SJSA1 (cell line): ENCODE results near the gene NFATC3. TPM values are rescaled to one million over a fixed set of nuclear protein-coding genes. Genes with fewer than 3 reads are reported as not detected.
A peak's percentile ranks its signal among the peaks of the same experiment; 100 is the strongest.

Experiments
- DNase-seq, 2 experiments: peaks; one replicate each; pipeline ENCODE4 v3.0.0-alpha.2; 2015 to 2020; ENCODE audit warnings: low spot score in 2 of 2, low read depth in 1 of 2
- H3K27ac ChIP-seq: fragments of 250-450 bp; sonication (Bioruptor Pico); 2 replicates; pipeline ENCODE4 v1.5.1; 2020; ENCODE audit warnings: mild to moderate bottlenecking, moderate library complexity
- H3K27me3 ChIP-seq: fragments of 250-450 bp; sonication (Bioruptor Pico); replicated peaks from 2 replicates; pipeline ENCODE4 v1.5.1; 2020; ENCODE audit warnings: mild to moderate bottlenecking, moderate library complexity
- H3K36me3 ChIP-seq: fragments of 250-450 bp; sonication (Bioruptor Pico); 2 replicates; pipeline ENCODE4 v1.5.1; 2020; ENCODE audit warnings: mild to moderate bottlenecking
- H3K4me1 ChIP-seq: fragments of 250-450 bp; sonication (Bioruptor Pico); replicated peaks from 2 replicates; pipeline ENCODE4 v1.6.1; 2021; ENCODE audit warnings: mild to moderate bottlenecking
- H3K4me3 ChIP-seq: fragments of 250-450 bp; sonication (Bioruptor Pico); 2 replicates; pipeline ENCODE4 v1.5.1; 2020; ENCODE audit warnings: mild to moderate bottlenecking
- H3K9me3 ChIP-seq: fragments of 250-450 bp; sonication (Bioruptor Pico); replicated peaks from 2 replicates; pipeline ENCODE4 v1.5.1; 2020; ENCODE audit warnings: mild to moderate bottlenecking
- total RNA-seq: library from RNA; depleted of rRNA; stranded (reverse); fragments of >200 nt; shearing (Covaris generic); gene quantifications from 2 replicates; pipeline ENCODE4 v1.2.3, GENCODE V29; 2014

The NFATC3 gene
- total RNA-seq, 1 experiment from 2014 or later = 33.8 TPM

DNA sequence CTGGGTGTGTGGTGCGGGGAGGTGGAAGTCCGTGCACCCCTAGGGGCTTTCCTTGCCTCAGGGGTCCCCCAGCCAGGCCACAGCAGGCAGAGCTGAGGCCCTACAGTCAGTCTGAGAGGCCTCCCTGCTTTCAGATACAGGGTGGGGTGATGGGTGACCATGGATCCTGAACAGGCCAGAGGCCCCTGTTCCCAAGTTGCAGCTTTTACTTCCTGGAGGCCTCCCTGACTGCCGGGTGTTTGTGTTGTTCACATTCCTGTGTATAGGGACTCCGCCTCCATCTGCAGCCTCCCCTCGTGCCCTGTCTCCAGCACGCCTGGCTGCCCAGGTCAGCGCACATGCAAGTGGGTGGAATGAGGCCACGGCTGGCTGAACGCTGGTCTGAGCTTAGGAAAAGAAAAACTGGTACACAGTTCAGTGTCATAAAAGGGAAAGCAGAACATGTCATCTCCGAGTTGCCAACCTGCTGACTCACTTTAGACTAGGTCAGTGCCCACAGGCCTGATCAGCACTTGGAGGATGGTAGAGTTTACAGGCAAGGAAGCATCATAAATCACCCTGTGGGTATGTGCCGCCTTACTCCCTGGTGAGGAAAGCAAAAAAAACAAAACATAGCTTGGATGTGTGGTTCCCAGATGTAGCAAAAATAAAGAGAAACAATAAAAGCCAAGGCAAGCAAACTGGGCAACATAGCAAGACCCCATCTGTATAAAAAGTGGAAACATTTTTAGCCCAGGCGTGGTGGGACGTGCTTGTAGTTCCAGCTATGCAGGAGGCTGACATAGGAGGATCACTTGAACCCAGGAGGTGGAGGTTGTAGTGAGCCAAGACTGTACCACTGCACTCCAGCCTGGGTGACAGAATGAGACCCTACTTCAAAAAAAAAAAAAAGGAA is 173.0 kb downstream of the NFATC3 start:
- Histone ChIP-seq H3K4me3 (no peak overlapping the region), H3K27me3 (no peaks in the 10 kb centered on the region), H3K27ac (peak overlapping the region; percentile 56), H3K9me3 (no peaks in the 10 kb centered on the region), H3K4me1 (peaks cover 16% of the 10 kb centered on the region), H3K36me3 (peaks cover 50% of the 10 kb centered on the region)
- DNase-seq = peak; percentile 54 to 67

DNA sequence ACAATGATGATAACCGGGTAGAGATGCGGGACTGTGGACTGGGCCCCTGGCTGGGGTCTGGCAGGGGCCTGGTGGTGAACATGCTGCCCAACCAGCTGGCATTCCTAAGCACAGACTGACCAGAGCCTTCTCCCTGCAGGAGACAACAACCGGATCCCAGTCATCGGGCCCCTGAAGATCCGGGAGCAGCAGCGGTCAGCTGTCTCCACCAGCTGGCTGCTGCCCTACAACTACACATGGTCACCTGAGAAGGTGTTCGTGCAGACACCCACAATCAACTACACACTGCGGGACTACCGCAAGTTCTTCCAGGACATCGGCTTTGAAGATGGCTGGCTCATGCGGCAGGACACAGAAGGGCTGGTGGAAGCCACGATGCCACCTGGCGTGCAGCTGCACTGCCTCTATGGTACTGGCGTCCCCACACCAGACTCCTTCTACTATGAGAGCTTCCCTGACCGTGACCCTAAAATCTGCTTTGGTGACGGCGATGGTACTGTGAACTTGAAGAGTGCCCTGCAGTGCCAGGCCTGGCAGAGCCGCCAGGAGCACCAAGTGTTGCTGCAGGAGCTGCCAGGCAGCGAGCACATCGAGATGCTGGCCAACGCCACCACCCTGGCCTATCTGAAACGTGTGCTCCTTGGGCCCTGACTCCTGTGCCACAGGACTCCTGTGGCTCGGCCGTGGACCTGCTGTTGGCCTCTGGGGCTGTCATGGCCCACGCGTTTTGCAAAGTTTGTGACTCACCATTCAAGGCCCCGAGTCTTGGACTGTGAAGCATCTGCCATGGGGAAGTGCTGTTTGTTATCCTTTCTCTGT is 174.0 kb downstream of the NFATC3 start:
- peaks cover 3% of the 10 kb centered on the region; the same call in 1 of the 2 replicates for H3K9me3 ChIP-seq
- peaks cover 54% of the 10 kb centered on the region for H3K36me3 ChIP-seq
- peaks cover 27% of the 10 kb centered on the region for H3K4me1 ChIP-seq
- H3K27me3 ChIP-seq = no peaks in the 10 kb centered on the region
- H3K4me3 ChIP-seq = no peak overlapping the region
- H3K27ac ChIP-seq = no peak overlapping the region
- no peak for DNase-seq

DNA sequence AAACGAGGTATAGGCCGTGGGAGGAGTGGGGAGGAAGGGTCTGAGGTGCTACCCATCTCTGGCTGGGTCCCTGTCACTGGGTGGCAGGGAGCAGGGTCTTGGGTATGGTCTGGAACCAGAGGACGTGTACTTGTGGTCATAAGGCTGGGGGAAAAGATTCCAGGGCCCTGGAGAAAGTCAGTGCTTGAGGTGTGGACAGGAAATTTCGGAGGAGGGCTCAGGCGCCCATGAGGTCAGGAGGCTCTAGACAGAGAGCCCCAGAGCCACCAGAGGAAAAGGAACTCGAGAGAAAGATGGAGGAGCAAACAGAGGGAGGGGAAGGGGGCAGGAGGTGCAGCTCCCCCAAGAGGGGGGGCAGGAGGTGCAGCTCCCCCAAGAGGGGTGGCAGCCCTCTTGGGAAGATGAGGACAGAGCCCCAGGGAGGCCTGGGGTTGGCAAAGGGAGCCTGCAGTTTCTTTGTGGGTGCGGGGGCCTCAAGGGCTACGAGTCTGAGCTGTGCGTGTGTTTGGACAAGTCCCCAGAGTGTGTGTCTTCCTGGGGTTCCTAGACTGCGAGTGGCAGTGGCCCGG is 178.5 kb downstream of the NFATC3 start:
- H3K27ac ChIP-seq = peak overlapping the region; percentile 99
- peaks cover 28% of the 10 kb centered on the region for H3K4me1 ChIP-seq
- H3K4me3 ChIP-seq = peak overlapping the region; percentile 100
- H3K27me3 ChIP-seq = no peaks in the 10 kb centered on the region
- H3K9me3 ChIP-seq = peaks cover 8% of the 10 kb centered on the region
- H3K36me3 ChIP-seq = peaks cover 46% of the 10 kb centered on the region
- no peak for DNase-seq

DNA sequence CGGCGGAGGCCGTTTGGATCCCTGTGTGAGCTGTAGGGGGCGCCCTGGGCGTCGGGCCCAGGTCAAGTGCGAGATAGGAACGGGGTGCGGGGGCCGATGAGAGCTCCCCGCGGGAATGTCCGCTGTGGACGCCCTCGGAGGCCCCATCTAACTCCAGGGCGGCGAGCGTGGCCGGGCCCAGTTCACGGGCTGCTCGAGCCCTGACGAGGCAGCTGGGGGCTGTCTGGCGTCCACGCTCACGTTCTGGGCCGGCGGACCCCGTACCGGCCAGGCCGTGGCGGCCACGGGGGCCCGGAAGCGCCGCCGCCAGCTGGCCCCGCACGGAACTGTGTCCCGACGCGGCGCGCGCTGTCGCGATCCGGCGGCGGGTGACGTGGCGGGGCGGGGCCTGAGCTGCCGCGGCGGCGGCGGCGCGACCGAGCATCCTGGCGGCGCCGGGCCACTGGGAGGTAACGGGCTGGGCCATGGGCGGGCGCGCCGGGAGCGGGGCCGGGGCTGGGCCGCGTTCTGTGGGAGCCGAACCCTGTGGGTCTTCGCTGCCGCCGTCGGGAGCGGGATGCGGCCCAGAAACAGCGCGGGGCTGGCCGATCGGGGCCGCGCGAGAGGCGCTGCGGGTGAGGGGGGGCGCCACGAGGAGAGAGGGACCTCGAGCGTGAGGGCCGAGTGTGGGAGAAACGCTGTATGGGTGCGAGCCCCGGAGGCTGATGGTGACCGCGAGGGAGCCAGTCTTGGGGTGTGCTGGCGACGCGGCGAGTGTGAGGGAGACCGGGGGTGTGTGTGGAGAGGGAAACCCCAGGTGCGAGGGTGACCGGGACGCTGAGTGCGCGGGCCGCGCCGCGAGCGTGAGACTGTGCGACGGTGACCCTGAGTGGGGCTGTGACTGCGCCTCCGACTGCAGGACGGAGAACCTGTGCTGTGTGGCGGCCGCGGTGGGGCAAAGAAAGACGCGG is 179.2 kb downstream of the NFATC3 start, which contains the start of gene SLC7A6:
Gene SLC7A6 (plus strand): TSS at position 399 of the 950 bp plus-strand sequence. CDS start 10,201 bp downstream, outside the sequence.
- Histone ChIP-seq H3K4me3 (peak within 1 kb of the TSS; percentile 100), H3K4me1 (peaks cover 28% of the 10 kb centered on the region), H3K27me3 (no peaks in the 10 kb centered on the region), H3K9me3 (peaks cover 8% of the 10 kb centered on the region), H3K36me3 (peaks cover 47% of the 10 kb centered on the region), H3K27ac (peak within 1 kb of the TSS; percentile 99)
- peak; percentile 81 to 88 for DNase-seq

DNA sequence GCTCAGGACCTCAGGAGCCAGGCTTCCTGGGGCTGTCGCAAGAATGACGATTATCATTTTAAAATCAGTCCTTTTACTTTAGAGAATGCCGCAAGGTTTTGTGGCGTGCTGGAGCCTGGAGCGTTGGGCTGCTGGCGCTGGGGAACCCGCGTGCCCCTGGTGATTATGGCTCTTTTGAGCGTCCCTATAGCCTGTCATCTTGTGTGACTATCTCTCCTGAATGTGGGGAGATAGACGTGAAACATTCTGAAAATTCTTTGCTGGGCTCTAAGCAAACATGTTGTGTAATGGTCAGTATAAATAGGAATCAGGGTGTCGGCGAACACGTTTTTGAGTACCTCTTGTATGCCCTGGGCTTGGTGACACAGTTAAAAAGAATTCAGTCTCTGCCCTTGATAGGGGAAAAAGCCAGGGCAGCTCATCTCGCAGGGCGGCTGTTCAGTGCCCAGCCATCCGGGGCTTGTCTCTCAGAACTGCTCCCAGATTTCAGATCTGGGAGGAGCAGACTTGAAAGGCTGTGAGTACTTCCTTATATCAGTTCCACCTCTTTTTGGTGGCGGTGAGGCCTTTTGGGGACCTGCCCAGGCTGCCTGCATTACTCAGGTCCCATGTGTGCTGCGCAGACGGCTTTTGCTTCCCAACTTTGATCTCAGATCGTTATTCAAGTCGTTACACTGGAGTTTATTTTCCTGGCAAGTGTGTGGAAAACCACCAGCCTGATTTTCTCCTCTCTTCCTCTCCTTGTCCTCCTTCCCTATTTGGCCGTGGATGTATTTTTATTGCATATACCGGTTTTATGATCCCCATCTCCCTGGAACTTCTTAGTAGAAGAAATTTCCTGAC is 180.1 kb downstream of the NFATC3 start:
- Histone ChIP-seq H3K27ac (peak overlapping the region; percentile 99), H3K4me3 (peak overlapping the region; percentile 100)
- DNase-seq = peak; percentile 82 to 85

DNA sequence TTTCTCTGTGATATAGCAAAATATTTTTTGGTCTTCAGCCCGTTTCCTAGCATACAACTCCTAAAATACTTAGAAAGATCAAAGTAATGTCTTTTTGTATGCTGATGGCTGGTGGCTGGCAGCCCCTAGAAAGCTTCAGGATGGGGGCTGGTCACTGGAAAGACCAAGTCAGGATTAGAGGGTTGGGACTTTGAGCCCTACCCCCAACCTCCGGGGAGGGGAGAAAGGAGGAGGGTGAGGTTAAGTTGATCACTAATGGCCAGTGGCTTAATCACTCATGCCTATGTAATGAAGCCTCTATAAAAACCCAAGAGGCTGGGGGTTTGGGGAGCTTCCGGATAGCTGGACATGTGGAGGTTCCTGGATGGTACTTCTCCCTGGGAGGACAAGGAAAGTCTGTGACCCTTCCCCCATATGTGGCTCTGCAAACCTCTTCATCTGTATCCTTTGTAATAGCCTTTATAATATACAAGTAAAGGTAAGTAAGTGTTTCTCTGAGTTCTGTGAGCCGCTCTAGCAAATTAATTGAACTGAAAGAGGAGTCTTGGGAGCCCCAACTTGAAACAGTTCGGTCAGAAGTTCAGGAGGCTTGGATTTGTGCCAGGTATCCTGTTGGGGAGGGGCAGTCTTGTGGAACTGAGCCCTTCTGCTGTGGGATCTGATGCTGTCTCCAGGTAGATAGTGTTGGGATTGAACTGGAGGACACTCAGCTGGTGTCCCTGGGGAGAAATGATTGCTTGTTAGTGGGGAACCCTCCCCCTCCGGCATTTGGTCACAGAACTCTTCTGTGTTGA is 182.6 kb downstream of the NFATC3 start:
- peaks cover 59% of the 10 kb centered on the region for H3K36me3 ChIP-seq
- H3K27ac ChIP-seq = no peak overlapping the region
- H3K9me3 ChIP-seq = peaks cover 8% of the 10 kb centered on the region
- no peak overlapping the region for H3K4me3 ChIP-seq
- no peaks in the 10 kb centered on the region for H3K27me3 ChIP-seq
- H3K4me1 ChIP-seq = peaks cover 28% of the 10 kb centered on the region
- no peak for DNase-seq

More for the DNA sequence above, 180.1 kb downstream of the NFATC3 start:
- H3K27me3 ChIP-seq = no peaks in the 10 kb centered on the region
- H3K36me3 ChIP-seq = peaks cover 41% of the 10 kb centered on the region
- peaks cover 28% of the 10 kb centered on the region for H3K4me1 ChIP-seq
- peaks cover 8% of the 10 kb centered on the region for H3K9me3 ChIP-seq

DNA sequence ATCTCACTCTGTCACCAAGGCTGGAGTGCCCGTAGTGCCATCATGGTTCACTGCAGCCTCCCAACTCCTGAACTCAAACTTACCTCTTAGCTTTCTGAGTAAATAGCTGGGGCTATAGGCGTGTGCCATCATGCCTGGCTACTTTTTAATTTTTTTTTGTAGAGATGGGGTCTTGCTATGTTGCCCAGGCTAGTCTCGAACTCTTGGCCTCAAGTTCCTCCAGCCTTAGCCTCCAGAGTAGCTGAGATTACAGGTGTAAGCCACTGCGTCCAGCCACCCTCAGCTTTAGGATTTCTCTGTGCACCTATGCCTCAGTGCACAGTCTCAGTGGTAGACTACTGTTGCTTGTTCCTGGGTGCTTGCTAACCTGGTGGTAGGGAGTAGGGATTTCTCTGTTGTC is 184.6 kb downstream of the NFATC3 start:
- Histone ChIP-seq H3K27me3 (no peaks in the 10 kb centered on the region), H3K27ac (no peak overlapping the region), H3K36me3 (peaks cover 66% of the 10 kb centered on the region), H3K9me3 (peaks cover under 1% of the 10 kb centered on the region; the same call in 1 of the 2 replicates), H3K4me3 (no peak overlapping the region), H3K4me1 (peaks cover 14% of the 10 kb centered on the region)
- no peak for DNase-seq

DNA sequence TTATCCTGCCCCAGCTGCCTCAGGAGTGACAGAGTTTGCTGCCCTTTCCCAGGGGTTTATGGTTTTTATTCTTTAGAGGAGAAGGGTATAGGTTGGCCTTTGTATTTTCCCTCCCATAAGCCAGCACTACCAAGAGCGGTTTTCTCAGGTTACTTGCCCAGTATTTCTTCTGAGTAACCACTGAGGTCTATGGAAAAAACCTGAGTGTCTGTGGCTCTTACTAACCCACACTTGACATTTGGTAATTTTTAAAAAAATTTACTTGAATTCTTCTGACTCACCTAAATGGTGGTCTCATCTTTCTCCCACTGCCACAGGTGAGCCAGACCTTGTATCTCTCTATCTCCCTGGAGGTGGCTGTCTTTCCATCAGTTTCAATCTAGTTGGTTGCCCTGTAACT is 185.2 kb downstream of the NFATC3 start:
- DNase-seq = no peak
- peaks cover 70% of the 10 kb centered on the region for H3K36me3 ChIP-seq
- no peaks in the 10 kb centered on the region for H3K9me3 ChIP-seq
- no peak overlapping the region for H3K4me3 ChIP-seq
- peaks cover 8% of the 10 kb centered on the region for H3K4me1 ChIP-seq
- no peak overlapping the region for H3K27ac ChIP-seq
- H3K27me3 ChIP-seq = no peaks in the 10 kb centered on the region

DNA sequence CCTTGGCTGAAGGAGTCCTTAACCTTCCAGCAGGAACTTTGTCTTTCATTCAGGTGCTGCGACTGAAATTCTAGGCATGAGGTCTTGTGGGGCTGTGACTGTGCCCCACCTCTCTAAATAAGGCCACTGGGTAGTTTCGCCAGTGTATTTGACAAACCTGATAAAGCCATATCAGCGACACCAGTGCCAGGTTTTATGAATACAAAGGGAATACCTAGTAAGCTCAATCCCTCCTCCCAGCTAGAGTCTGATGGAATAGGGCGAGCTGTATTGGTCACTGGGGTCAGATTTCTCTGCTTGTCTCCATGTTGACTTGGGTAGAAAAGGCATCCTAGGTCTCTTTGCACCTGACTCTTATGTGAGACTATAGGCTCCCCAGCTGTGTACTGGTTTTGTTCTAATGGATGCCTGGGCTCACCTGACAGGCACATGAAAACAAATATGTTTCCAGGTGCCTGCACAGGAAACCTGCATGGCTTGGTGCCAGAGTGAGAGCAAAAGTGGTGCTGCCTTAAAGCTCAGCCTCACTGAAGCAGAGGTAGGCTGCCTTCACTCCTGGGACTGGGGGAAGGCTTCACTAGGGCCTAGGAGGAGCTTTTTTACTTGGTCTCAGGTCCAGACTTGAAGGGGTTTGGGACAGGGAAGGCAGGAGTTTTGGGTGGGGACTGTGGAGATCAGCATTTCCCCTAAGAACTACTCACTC is 187.5 kb downstream of the NFATC3 start:
- DNase-seq = no peak
- no peak overlapping the region for H3K27ac ChIP-seq
- no peak overlapping the region for H3K4me3 ChIP-seq
- H3K36me3 ChIP-seq = peaks cover 69% of the 10 kb centered on the region
- no peaks in the 10 kb centered on the region for H3K27me3 ChIP-seq
- no peaks in the 10 kb centered on the region; the same call in 1 of the 2 replicates for H3K4me1 ChIP-seq
- H3K9me3 ChIP-seq = no peaks in the 10 kb centered on the region

DNA sequence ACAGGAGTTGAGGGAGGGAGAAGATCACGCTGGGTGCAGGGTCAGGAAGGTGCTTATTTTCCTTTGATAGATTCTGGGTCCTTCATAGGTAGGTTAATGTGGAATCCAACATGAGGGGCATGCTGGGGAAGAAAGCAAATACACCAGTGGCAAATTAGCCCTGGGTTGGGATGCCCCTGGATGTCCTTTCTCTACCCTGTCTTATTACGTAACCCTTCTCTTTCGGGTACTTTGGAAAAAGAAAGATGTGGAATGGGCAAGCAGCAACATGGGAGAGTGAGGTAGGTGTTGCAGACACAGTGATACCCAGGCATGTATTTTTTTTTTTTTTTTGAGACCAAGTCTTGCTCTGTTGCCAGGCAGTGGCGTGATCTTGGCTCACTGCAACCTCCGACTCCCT is 188.3 kb downstream of the NFATC3 start:
- no peak overlapping the region for H3K4me3 ChIP-seq
- no peak overlapping the region for H3K27ac ChIP-seq
- H3K36me3 ChIP-seq = peaks cover 66% of the 10 kb centered on the region
- H3K27me3 ChIP-seq = no peaks in the 10 kb centered on the region
- no peaks in the 10 kb centered on the region for H3K9me3 ChIP-seq
- no peaks in the 10 kb centered on the region for H3K4me1 ChIP-seq
- no peak for DNase-seq

DNA sequence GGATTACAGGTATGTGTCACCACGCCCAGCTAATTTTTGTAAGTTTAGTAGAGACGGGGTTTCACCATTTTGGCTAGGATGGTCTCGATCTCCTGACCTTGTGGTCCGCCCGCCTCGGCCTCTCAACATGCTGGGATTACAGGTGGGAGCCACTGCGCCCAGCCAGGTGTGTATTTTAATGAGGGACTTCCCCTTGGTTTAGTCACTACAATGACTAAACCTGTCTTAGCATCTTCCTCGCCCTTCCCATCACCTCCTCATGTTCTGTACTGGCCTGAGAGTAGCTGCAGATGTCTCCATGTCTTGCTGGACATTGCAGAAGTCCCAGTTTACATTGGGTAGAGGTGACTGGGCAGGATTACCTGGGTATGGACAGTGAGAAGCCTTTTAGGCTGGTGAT is 188.7 kb downstream of the NFATC3 start:
- peaks cover 63% of the 10 kb centered on the region for H3K36me3 ChIP-seq
- no peaks in the 10 kb centered on the region for H3K27me3 ChIP-seq
- DNase-seq = no peak
- no peak overlapping the region for H3K27ac ChIP-seq
- H3K4me3 ChIP-seq = no peak overlapping the region
- no peaks in the 10 kb centered on the region for H3K9me3 ChIP-seq
- H3K4me1 ChIP-seq = no peaks in the 10 kb centered on the region
